ENCODE results near the gene CPNE6.

The CPNE6 gene

GRCh38 chr14:24068711-24069410 lies 2.5 kb upstream of the CPNE6 start:
- H3K27me3 ChIP-seq (ENCODE audit: control insufficient read depth, insufficient read depth, low read length, poor library complexity, severe bottlenecking): no peaks in the 10 kb centered on the region
- H3K9me3 ChIP-seq (ENCODE audit: control insufficient read depth, low read length): no peaks in the 10 kb centered on the region
- no peak overlapping the region for H3K27ac ChIP-seq (ENCODE audit: insufficient read depth, low read depth, low read length, poor library complexity, severe bottlenecking)
- H3K36me3 ChIP-seq (ENCODE audit: control insufficient read depth, insufficient read depth, low read length): no peaks in the 10 kb centered on the region
- H3K4me1 ChIP-seq (ENCODE audit: control insufficient read depth, insufficient read depth, low read length): no peaks in the 10 kb centered on the region
- no peak overlapping the region for H3K4me3 ChIP-seq (ENCODE audit: insufficient read depth, low read depth, low read length)
- 93 to 94% methylated on average over 10 of the region's 10 CpGs for WGBS, 2 experiments

- Histone ChIP-seq H3K9me3 (ENCODE audit: control insufficient read depth, low read length) (no peaks in the 10 kb centered on the region), H3K36me3 (ENCODE audit: control insufficient read depth, insufficient read depth, low read length) (no peaks in the 10 kb centered on the region), H3K27me3 (ENCODE audit: control insufficient read depth, insufficient read depth, low read length, poor library complexity, severe bottlenecking) (no peaks in the 10 kb centered on the region)
Observed at GRCh38 chr14:24069411-24069735, 2.0 kb upstream of the CPNE6 start.

GRCh38 chr14:24070285-24071143 lies 848 bp upstream of the CPNE6 start:
- Histone ChIP-seq H3K36me3 (ENCODE audit: control insufficient read depth, insufficient read depth, low read length) (no peaks in the 10 kb centered on the region), H3K4me1 (ENCODE audit: control insufficient read depth, insufficient read depth, low read length) (no peaks in the 10 kb centered on the region), H3K27me3 (ENCODE audit: control insufficient read depth, insufficient read depth, low read length, poor library complexity, severe bottlenecking) (no peaks in the 10 kb centered on the region), H3K4me3 (ENCODE audit: insufficient read depth, low read depth, low read length) (no peak overlapping the region), H3K9me3 (ENCODE audit: control insufficient read depth, low read length) (no peaks in the 10 kb centered on the region), H3K27ac (ENCODE audit: insufficient read depth, low read depth, low read length, poor library complexity, severe bottlenecking) (no peak overlapping the region)
- 92% methylated on average over 10 of the region's 10 CpGs for WGBS, 2 experiments

More at GRCh38 chr14:24069411-24069735, 2.0 kb upstream of the CPNE6 start:
- Histone ChIP-seq H3K27ac (ENCODE audit: insufficient read depth, low read depth, low read length, poor library complexity, severe bottlenecking) (no peak overlapping the region), H3K4me1 (ENCODE audit: control insufficient read depth, insufficient read depth, low read length) (no peaks in the 10 kb centered on the region), H3K4me3 (ENCODE audit: insufficient read depth, low read depth, low read length) (no peak overlapping the region)
- WGBS, 2 experiments: 78 to 85% methylated on average over 6 of the region's 6 CpGs

- no peaks in the 10 kb centered on the region for H3K36me3 ChIP-seq (ENCODE audit: control insufficient read depth, insufficient read depth, low read length)
- 90 to 91% methylated on average over 12 of the region's 12 CpGs for WGBS, 2 experiments
- H3K27me3 ChIP-seq (ENCODE audit: control insufficient read depth, insufficient read depth, low read length, poor library complexity, severe bottlenecking): no peaks in the 10 kb centered on the region
- no peak overlapping the region for H3K27ac ChIP-seq (ENCODE audit: insufficient read depth, low read depth, low read length, poor library complexity, severe bottlenecking)
- no peaks in the 10 kb centered on the region for H3K4me1 ChIP-seq (ENCODE audit: control insufficient read depth, insufficient read depth, low read length)
- H3K9me3 ChIP-seq (ENCODE audit: control insufficient read depth, low read length): no peaks in the 10 kb centered on the region
- H3K4me3 ChIP-seq (ENCODE audit: insufficient read depth, low read depth, low read length): no peak overlapping the region
Observed at GRCh38 chr14:24071836-24072430, 571 bp downstream of the CPNE6 start.

GRCh38 chr14:24072436-24072835 lies 1.1 kb downstream of the CPNE6 start:
- H3K27ac ChIP-seq (ENCODE audit: insufficient read depth, low read depth, low read length, poor library complexity, severe bottlenecking): no peak overlapping the region
- 87 to 88% methylated on average over 7 of the region's 7 CpGs for WGBS, 2 experiments
- no peaks in the 10 kb centered on the region for H3K4me1 ChIP-seq (ENCODE audit: control insufficient read depth, insufficient read depth, low read length)
- no peaks in the 10 kb centered on the region for H3K36me3 ChIP-seq (ENCODE audit: control insufficient read depth, insufficient read depth, low read length)
- H3K9me3 ChIP-seq (ENCODE audit: control insufficient read depth, low read length): no peaks in the 10 kb centered on the region
- H3K27me3 ChIP-seq (ENCODE audit: control insufficient read depth, insufficient read depth, low read length, poor library complexity, severe bottlenecking): no peaks in the 10 kb centered on the region
- H3K4me3 ChIP-seq (ENCODE audit: insufficient read depth, low read depth, low read length): no peak overlapping the region

- Histone ChIP-seq H3K27me3 (ENCODE audit: control insufficient read depth, insufficient read depth, low read length, poor library complexity, severe bottlenecking) (no peaks in the 10 kb centered on the region), H3K4me3 (ENCODE audit: insufficient read depth, low read depth, low read length) (no peak overlapping the region), H3K36me3 (ENCODE audit: control insufficient read depth, insufficient read depth, low read length) (no peaks in the 10 kb centered on the region), H3K27ac (ENCODE audit: insufficient read depth, low read depth, low read length, poor library complexity, severe bottlenecking) (no peak overlapping the region), H3K4me1 (ENCODE audit: control insufficient read depth, insufficient read depth, low read length) (peaks cover 5% of the 10 kb centered on the region), H3K9me3 (ENCODE audit: control insufficient read depth, low read length) (no peaks in the 10 kb centered on the region)
- 87 to 88% methylated on average over 26 of the region's 26 CpGs for WGBS, 2 experiments
Observed at GRCh38 chr14:24072881-24073877, 1.8 kb downstream of the CPNE6 start.

- Histone ChIP-seq H3K27me3 (ENCODE audit: control insufficient read depth, insufficient read depth, low read length, poor library complexity, severe bottlenecking) (no peaks in the 10 kb centered on the region), H3K36me3 (ENCODE audit: control insufficient read depth, insufficient read depth, low read length) (no peaks in the 10 kb centered on the region), H3K27ac (ENCODE audit: insufficient read depth, low read depth, low read length, poor library complexity, severe bottlenecking) (no peak overlapping the region), H3K9me3 (ENCODE audit: control insufficient read depth, low read length) (no peaks in the 10 kb centered on the region), H3K4me1 (ENCODE audit: control insufficient read depth, insufficient read depth, low read length) (peaks cover 18% of the 10 kb centered on the region), H3K4me3 (ENCODE audit: insufficient read depth, low read depth, low read length) (no peak overlapping the region)
- WGBS, 2 experiments: 89 to 91% methylated on average over 10 to 11 of the region's 11 CpGs
Observed at GRCh38 chr14:24074625-24075484, 3.5 kb downstream of the CPNE6 start.

GRCh38 chr14:24075485-24076301 lies 4.3 kb downstream of the CPNE6 start:
- no peak overlapping the region for H3K27ac ChIP-seq (ENCODE audit: insufficient read depth, low read depth, low read length, poor library complexity, severe bottlenecking)
- H3K36me3 ChIP-seq (ENCODE audit: control insufficient read depth, insufficient read depth, low read length): no peaks in the 10 kb centered on the region
- no peak overlapping the region for H3K4me3 ChIP-seq (ENCODE audit: insufficient read depth, low read depth, low read length)
- 86% methylated on average over 11 of the region's 11 CpGs for WGBS, 2 experiments
- peaks cover 7% of the 10 kb centered on the region for H3K27me3 ChIP-seq (ENCODE audit: control insufficient read depth, insufficient read depth, low read length, poor library complexity, severe bottlenecking)
- H3K9me3 ChIP-seq (ENCODE audit: control insufficient read depth, low read length): no peaks in the 10 kb centered on the region
- H3K4me1 ChIP-seq (ENCODE audit: control insufficient read depth, insufficient read depth, low read length): peaks cover 25% of the 10 kb centered on the region
